ENCODE data around the gene CNIH4. TPM values are rescaled to one million over a fixed set of nuclear protein-coding genes. Genes with fewer than 3 reads are reported as not detected.
"Not testable (repeated sequence)": the region's sequence is repeated elsewhere in the genome, so short reads cannot be mapped to it uniquely, and the experiment has no call there.

Gene CNIH4
- total RNA-seq, 1 experiment from 2014 or later, result 104 TPM

GRCh38 chr1:224427346-224427745 is 70.7 kb downstream of the CNIH4 start:
- H3K4me1 ChIP-seq (ENCODE audit: insufficient read depth, low read length), result no peaks in the 10 kb centered on the region
- no peak overlapping the region for H3K4me2 ChIP-seq (ENCODE audit: insufficient read depth, insufficient read length, low read length)
- H3K56ac ChIP-seq (ENCODE audit: insufficient read length, low read depth, low read length), result no peak overlapping the region

DNA sequence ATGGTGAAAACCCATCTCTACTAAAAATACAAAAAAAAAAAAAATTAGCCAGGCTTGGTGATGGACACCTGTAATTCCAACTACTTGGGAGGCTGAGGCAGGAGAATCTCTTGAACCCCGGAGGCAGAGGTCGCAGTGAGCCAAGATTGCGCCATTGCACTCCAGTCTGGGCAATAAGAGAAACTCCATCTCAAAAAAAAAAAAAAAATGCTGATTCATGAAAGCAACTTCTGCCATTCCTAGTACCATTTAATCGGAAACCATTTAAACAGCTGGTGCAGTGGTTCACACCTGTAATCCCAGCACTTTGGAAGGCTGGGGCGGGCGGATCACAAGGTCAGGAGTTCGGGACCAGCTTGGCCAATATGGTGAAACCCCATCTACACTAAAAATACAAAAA is 72.0 kb downstream of the CNIH4 start:
- H3K9ac ChIP-seq (ENCODE audit: extremely low read depth, insufficient read length, low read length); H3K23ac ChIP-seq (ENCODE audit: insufficient read length, low read depth, low read length); H3K9me3 Mint-ChIP-seq; H4K8ac ChIP-seq (replicated peaks; ENCODE audit: insufficient read length, low read depth, low read length); H3K4me1 ChIP-seq (ENCODE audit: insufficient read depth, low read length); H4K91ac ChIP-seq (ENCODE audit: insufficient read length, low read depth, low read length); H3K27ac ChIP-seq (ENCODE audit: insufficient read length, low read depth, low read length); H3K56ac ChIP-seq (ENCODE audit: insufficient read length, low read depth, low read length); H4K20me1 ChIP-seq (ENCODE audit: control insufficient read depth, insufficient read depth, insufficient read length); H2BK20ac ChIP-seq (ENCODE audit: low read depth, low read length, poor library complexity, severe bottlenecking); H2AFZ ChIP-seq (ENCODE audit: low read length); H2BK5ac ChIP-seq (ENCODE audit: insufficient read length, low read length); H4K5ac ChIP-seq (ENCODE audit: insufficient read length, low read depth, low read length); H3K4me3 Mint-ChIP-seq; H3K79me1 ChIP-seq (ENCODE audit: insufficient read depth, low read depth, low read length, poor library complexity, severe bottlenecking); H3K4me2 ChIP-seq (ENCODE audit: insufficient read depth, insufficient read length, low read length); H2AK5ac ChIP-seq (ENCODE audit: insufficient read length, low read length); H3K27me3 Mint-ChIP-seq (ENCODE audit: low read depth); H3K9me3 ChIP-seq (ENCODE audit: control insufficient read depth, low read depth, low read length); H2BK12ac ChIP-seq (ENCODE audit: insufficient read length, low read depth, low read length); H2BK120ac ChIP-seq (ENCODE audit: low read depth, low read length, poor library complexity, severe bottlenecking); H3K27ac Mint-ChIP-seq; H3T11ph ChIP-seq (ENCODE audit: low read length); H3K27me3 ChIP-seq (ENCODE audit: insufficient read depth, low read length); H2BK15ac ChIP-seq (ENCODE audit: low read depth, low read length); H3K4ac ChIP-seq (ENCODE audit: low read depth, low read length); H3K18ac ChIP-seq (ENCODE audit: insufficient read length, low read depth, low read length); H3K23me2 ChIP-seq (ENCODE audit: insufficient read length, low read depth, low read length, poor library complexity, severe bottlenecking); DNase-seq; H3K14ac ChIP-seq (ENCODE audit: insufficient read depth, low read length): not testable (repeated sequence)
- Mint-ChIP-seq H3K36me3 (ENCODE audit: insufficient read depth in 1 of 3, low read depth in 3 of 3) (peaks cover 41 to 76% (median 76%) of the 10 kb centered on the region in 3 experiments; a peak in 6 of 7 replicates), H3K4me1 (peaks cover 25 to 26% of the 10 kb centered on the region in 2 experiments)
- H3K79me2 ChIP-seq (ENCODE audit: insufficient read depth, low read length), result peaks cover 17% of the 10 kb centered on the region; the same call in 1 of the 2 replicates
- WGBS (ENCODE audit: extremely low coverage, insufficient read length, low lambda C conversion rate), result no CpG with 5 or more reads among the region's 7 CpGs

More at GRCh38 chr1:224427346-224427745, 70.7 kb downstream of the CNIH4 start:
- Mint-ChIP-seq H3K9me3 (no peaks in the 10 kb centered on the region), H3K4me1 (peaks cover 15 to 16% of the 10 kb centered on the region in 2 experiments), H3K4me3 (no peak overlapping the region), H3K27ac (peak overlapping the region in 1 of 3 experiments; percentile 45; a peak in 1 of 7 replicates), H3K27me3 (ENCODE audit: low read depth) (no peaks in the 10 kb centered on the region), H3K36me3 (ENCODE audit: insufficient read depth in 1 of 3, low read depth in 3 of 3) (peaks cover 41 to 78% (median 78%) of the 10 kb centered on the region in 3 experiments; a peak in 6 of 7 replicates)
- Histone ChIP-seq H3K27ac (ENCODE audit: insufficient read length, low read depth, low read length) (no peak overlapping the region), H3K9me3 (ENCODE audit: control insufficient read depth, low read depth, low read length) (no peaks in the 10 kb centered on the region), H2AFZ (ENCODE audit: low read length) (no peak overlapping the region), H4K5ac (ENCODE audit: insufficient read length, low read depth, low read length) (no peak overlapping the region), H2BK20ac (ENCODE audit: low read depth, low read length, poor library complexity, severe bottlenecking) (no peak overlapping the region), H3K79me2 (ENCODE audit: insufficient read depth, low read length) (peaks cover 5% of the 10 kb centered on the region; the same call in 1 of the 2 replicates), H3K9ac (ENCODE audit: extremely low read depth, insufficient read length, low read length) (no peak overlapping the region), H4K91ac (ENCODE audit: insufficient read length, low read depth, low read length) (no peak overlapping the region), H3K4ac (ENCODE audit: low read depth, low read length) (no peak overlapping the region), H2BK12ac (ENCODE audit: insufficient read length, low read depth, low read length) (no peak overlapping the region), H3K18ac (ENCODE audit: insufficient read length, low read depth, low read length) (no peak overlapping the region), H3T11ph (ENCODE audit: low read length) (no peak overlapping the region), H2BK15ac (ENCODE audit: low read depth, low read length) (no peak overlapping the region), H4K8ac (replicated peaks; ENCODE audit: insufficient read length, low read depth, low read length) (no peak overlapping the region), H3K23me2 (ENCODE audit: insufficient read length, low read depth, low read length, poor library complexity, severe bottlenecking) (no peaks in the 10 kb centered on the region), H3K14ac (ENCODE audit: insufficient read depth, low read length) (no peak overlapping the region), H2AK5ac (ENCODE audit: insufficient read length, low read length) (no peak overlapping the region), H2BK120ac (ENCODE audit: low read depth, low read length, poor library complexity, severe bottlenecking) (no peak overlapping the region), H4K20me1 (ENCODE audit: control insufficient read depth, insufficient read depth, insufficient read length) (no peaks in the 10 kb centered on the region), H2BK5ac (ENCODE audit: insufficient read length, low read length) (no peak overlapping the region), H3K79me1 (ENCODE audit: insufficient read depth, low read depth, low read length, poor library complexity, severe bottlenecking) (peaks cover 6% of the 10 kb centered on the region), H3K27me3 (ENCODE audit: insufficient read depth, low read length) (no peaks in the 10 kb centered on the region), H3K23ac (ENCODE audit: insufficient read length, low read depth, low read length) (no peak overlapping the region)
- no peak for DNase-seq
- TF ChIP-seq, protein P1, sequence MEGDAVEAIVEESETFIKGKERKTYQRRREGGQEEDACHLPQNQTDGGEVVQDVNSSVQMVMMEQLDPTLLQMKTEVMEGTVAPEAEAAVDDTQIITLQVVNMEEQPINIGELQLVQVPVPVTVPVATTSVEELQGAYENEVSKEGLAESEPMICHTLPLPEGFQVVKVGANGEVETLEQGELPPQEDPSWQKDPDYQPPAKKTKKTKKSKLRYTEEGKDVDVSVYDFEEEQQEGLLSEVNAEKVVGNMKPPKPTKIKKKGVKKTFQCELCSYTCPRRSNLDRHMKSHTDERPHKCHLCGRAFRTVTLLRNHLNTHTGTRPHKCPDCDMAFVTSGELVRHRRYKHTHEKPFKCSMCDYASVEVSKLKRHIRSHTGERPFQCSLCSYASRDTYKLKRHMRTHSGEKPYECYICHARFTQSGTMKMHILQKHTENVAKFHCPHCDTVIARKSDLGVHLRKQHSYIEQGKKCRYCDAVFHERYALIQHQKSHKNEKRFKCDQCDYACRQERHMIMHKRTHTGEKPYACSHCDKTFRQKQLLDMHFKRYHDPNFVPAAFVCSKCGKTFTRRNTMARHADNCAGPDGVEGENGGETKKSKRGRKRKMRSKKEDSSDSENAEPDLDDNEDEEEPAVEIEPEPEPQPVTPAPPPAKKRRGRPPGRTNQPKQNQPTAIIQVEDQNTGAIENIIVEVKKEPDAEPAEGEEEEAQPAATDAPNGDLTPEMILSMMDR (conservative IDR thresholded peaks at IDR 0.05), result no peak
- no CpG with 5 or more reads among the region's 1 CpG for WGBS (ENCODE audit: extremely low coverage, insufficient read length, low lambda C conversion rate)

Data from H9 (cell line).